Measurements from ENCODE around the gene SIL1. TPM values are rescaled to one million over a fixed set of nuclear protein-coding genes. Genes with fewer than 3 reads are reported as not detected.
A peak's percentile ranks its signal among the peaks of the same experiment; 100 is the strongest.

SIL1 gene
- total RNA-seq, 1 donor from 2014 or later, result 41.6 TPM

DNA sequence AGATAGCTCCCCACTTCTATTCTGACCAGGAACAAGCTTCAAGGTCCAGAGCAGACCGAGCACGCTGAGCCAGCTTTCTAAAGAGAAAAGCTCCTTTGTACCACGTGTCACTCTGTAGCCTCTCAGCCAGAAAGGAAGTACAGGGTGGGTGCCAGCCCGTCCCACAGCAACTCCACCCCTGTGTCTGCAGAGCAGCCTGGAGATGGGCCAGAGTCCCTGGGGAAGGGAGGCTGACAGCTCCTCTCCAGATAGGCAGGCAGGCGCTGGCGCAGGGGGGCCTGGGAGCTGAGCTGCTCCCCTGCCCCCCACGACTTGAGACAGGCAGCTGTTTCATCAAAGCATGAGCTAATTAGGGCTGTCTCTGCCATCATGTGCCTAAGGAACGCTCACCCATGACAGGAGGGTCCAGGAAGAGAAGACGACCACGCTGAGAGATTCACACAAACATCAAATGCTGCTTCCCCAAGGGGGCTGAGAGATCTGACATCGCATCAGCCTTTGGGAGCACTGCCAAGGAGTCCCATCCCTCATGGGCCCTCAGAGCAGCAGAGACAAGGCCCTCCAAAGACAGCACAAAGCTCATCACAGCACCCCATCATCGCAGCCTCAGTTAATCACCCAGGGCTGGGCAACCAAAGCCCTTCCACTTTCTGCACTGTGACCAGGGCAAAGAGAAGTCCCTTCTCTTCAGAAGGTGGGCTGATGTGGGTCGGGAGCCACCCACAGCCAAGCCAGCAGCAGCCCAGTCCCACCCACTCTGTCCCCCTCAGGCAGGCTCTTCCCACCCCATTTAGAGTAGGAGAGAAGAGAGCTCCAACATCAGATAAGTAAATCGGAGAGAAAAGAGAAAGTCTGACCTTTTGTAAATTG is 244.5 kb downstream of the SIL1 start:
- Histone ChIP-seq H3K4me2 (ENCODE audit: low read length) (peak overlapping the region; percentile 36), H3K9me3 (ENCODE audit: insufficient read depth, low read depth, low read length) (no peaks in the 10 kb centered on the region), H3K9ac (ENCODE audit: low read length) (no peak overlapping the region), H3K4me1 (ENCODE audit: insufficient read depth, low read length) (peaks cover 12% of the 10 kb centered on the region), H2AFZ (ENCODE audit: low read depth, low read length) (peak overlapping the region; percentile 5), H3K4me3 (ENCODE audit: insufficient read depth, low read depth, low read length) (no peak overlapping the region), H3K27ac (ENCODE audit: low read depth, low read length) (no peak overlapping the region), H3K79me2 (ENCODE audit: insufficient read depth, low read length) (no peaks in the 10 kb centered on the region), H3K27me3 (ENCODE audit: insufficient read depth, low read length) (no peaks in the 10 kb centered on the region), H3K36me3 (ENCODE audit: insufficient read depth, low read length) (no peaks in the 10 kb centered on the region), H4K20me1 (ENCODE audit: insufficient read depth, low read length) (peaks cover 13% of the 10 kb centered on the region)
- TF ChIP-seq EZH2 (IDR thresholded peaks at IDR 0.05; ENCODE audit: insufficient read depth, low read length), result no peak
- TF ChIP-seq, protein P1, sequence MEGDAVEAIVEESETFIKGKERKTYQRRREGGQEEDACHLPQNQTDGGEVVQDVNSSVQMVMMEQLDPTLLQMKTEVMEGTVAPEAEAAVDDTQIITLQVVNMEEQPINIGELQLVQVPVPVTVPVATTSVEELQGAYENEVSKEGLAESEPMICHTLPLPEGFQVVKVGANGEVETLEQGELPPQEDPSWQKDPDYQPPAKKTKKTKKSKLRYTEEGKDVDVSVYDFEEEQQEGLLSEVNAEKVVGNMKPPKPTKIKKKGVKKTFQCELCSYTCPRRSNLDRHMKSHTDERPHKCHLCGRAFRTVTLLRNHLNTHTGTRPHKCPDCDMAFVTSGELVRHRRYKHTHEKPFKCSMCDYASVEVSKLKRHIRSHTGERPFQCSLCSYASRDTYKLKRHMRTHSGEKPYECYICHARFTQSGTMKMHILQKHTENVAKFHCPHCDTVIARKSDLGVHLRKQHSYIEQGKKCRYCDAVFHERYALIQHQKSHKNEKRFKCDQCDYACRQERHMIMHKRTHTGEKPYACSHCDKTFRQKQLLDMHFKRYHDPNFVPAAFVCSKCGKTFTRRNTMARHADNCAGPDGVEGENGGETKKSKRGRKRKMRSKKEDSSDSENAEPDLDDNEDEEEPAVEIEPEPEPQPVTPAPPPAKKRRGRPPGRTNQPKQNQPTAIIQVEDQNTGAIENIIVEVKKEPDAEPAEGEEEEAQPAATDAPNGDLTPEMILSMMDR (IDR thresholded peaks at IDR 0.05; ENCODE audit: insufficient read depth, low read depth, low read length), result no peak
- H3K27me3 Mint-ChIP-seq (ENCODE audit: low read depth, unreplicated experiment), result peaks cover 13% of the 10 kb centered on the region
- H3K4me3 Mint-ChIP-seq (ENCODE audit: unreplicated experiment), result peak overlapping the region; percentile 27
- FAIRE-seq, result no peak
- peak; percentile 63 for DNase-seq (ENCODE audit: low read depth)
- peaks cover 35% of the 10 kb centered on the region for H3K4me1 Mint-ChIP-seq (ENCODE audit: low read depth, unreplicated experiment)
- H3K9me3 Mint-ChIP-seq (ENCODE audit: unreplicated experiment), result no peaks in the 10 kb centered on the region
- H3K27ac Mint-ChIP-seq (ENCODE audit: unreplicated experiment), result no peak overlapping the region
- H3K36me3 Mint-ChIP-seq (ENCODE audit: low read depth, unreplicated experiment), result peaks cover 12% of the 10 kb centered on the region

DNA sequence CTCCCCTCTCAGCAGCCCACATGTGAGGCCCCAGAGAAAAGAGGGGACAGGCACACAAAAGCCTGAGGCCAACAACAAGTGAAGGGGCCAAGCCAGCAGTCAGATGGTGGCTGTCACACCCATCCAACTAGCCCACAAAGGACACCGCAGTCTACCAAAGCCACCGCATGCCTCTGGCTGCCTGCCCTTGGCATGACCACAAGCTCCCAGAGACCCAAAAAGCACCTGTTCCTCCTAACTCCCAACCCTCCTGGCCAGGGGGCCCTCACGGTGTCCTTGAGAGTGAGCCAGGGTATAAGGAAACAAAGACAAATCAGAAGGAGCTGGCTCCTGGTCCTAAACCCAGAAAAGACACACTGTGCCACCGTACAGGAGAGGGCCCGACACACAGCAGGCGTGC is 245.2 kb downstream of the SIL1 start:
- Mint-ChIP-seq H3K9me3 (ENCODE audit: unreplicated experiment) (no peaks in the 10 kb centered on the region), H3K4me1 (ENCODE audit: low read depth, unreplicated experiment) (peaks cover 36% of the 10 kb centered on the region), H3K27ac (ENCODE audit: unreplicated experiment) (no peak overlapping the region), H3K27me3 (ENCODE audit: low read depth, unreplicated experiment) (peaks cover 15% of the 10 kb centered on the region), H3K36me3 (ENCODE audit: low read depth, unreplicated experiment) (peaks cover 17% of the 10 kb centered on the region), H3K4me3 (ENCODE audit: unreplicated experiment) (peak overlapping the region; percentile 27)
- H4K20me1 ChIP-seq (ENCODE audit: insufficient read depth, low read length), result peaks cover 19% of the 10 kb centered on the region
- peak overlapping the region; percentile 5 for H2AFZ ChIP-seq (ENCODE audit: low read depth, low read length)
- peak overlapping the region; percentile 36 for H3K4me2 ChIP-seq (ENCODE audit: low read length)
- peaks cover 12% of the 10 kb centered on the region for H3K4me1 ChIP-seq (ENCODE audit: insufficient read depth, low read length)
- H3K79me2 ChIP-seq (ENCODE audit: insufficient read depth, low read length), result no peaks in the 10 kb centered on the region
- H3K27me3 ChIP-seq (ENCODE audit: insufficient read depth, low read length), result no peaks in the 10 kb centered on the region
- no peak for FAIRE-seq
- DNase-seq (ENCODE audit: low read depth), result no peak
- H3K9ac ChIP-seq (ENCODE audit: low read length), result no peak overlapping the region
- H3K9me3 ChIP-seq (ENCODE audit: insufficient read depth, low read depth, low read length), result no peaks in the 10 kb centered on the region
- H3K4me3 ChIP-seq (ENCODE audit: insufficient read depth, low read depth, low read length), result no peak overlapping the region
- H3K36me3 ChIP-seq (ENCODE audit: insufficient read depth, low read length), result no peaks in the 10 kb centered on the region
- TF ChIP-seq, protein P1 (IDR thresholded peaks at IDR 0.05; ENCODE audit: insufficient read depth, low read depth, low read length), result no peak
- no peak for TF ChIP-seq EZH2 (IDR thresholded peaks at IDR 0.05; ENCODE audit: insufficient read depth, low read length)
- no peak overlapping the region for H3K27ac ChIP-seq (ENCODE audit: low read depth, low read length)
